GM19397 (cell line): ENCODE data around the gene RHOBTB3.

Experiments
- ATAC-seq: cut with Tn5 transposase; IDR thresholded peaks from one replicate; pipeline ENCODE4 v1.9.1; 2021; ENCODE audit warnings: mild to moderate bottlenecking, moderate library complexity; ENCODE audit not compliant: unreplicated experiment

RHOBTB3 gene

GRCh38 chr5:95762652-95763041 lies 31.5 kb downstream of the RHOBTB3 start:
- no peak for ATAC-seq

- no peak for ATAC-seq
Measured at GRCh38 chr5:95763941-95764340, 32.8 kb downstream of the RHOBTB3 start.

- ATAC-seq: no peak
Measured at GRCh38 chr5:95768731-95769130, 37.6 kb downstream of the RHOBTB3 start.

- ATAC-seq: no peak
Measured at GRCh38 chr5:95770830-95771708, 39.9 kb downstream of the RHOBTB3 start.

- ATAC-seq: no peak
Measured at GRCh38 chr5:95771892-95772291, 40.8 kb downstream of the RHOBTB3 start.

- no peak for ATAC-seq
Measured at GRCh38 chr5:95773335-95774059, 42.4 kb downstream of the RHOBTB3 start.

- ATAC-seq: no peak
Measured at GRCh38 chr5:95777441-95777840, 46.3 kb downstream of the RHOBTB3 start.

- no peak for ATAC-seq
Measured at GRCh38 chr5:95778713-95779436, 47.7 kb downstream of the RHOBTB3 start.

GRCh38 chr5:95779611-95780010 lies 48.5 kb downstream of the RHOBTB3 start:
- ATAC-seq: no peak

GRCh38 chr5:95780597-95780996 lies 49.5 kb downstream of the RHOBTB3 start:
- ATAC-seq: peak; percentile 21

- ATAC-seq: peak; percentile 90
Measured at GRCh38 chr5:95781101-95781583, 50.0 kb downstream of the RHOBTB3 start.

- ATAC-seq: no peak
Measured at GRCh38 chr5:95782181-95782580, 51.0 kb downstream of the RHOBTB3 start.

- ATAC-seq: no peak
Measured at GRCh38 chr5:95783661-95784060, 52.5 kb downstream of the RHOBTB3 start.

- ATAC-seq: no peak
Measured at GRCh38 chr5:95784514-95785302, 53.6 kb downstream of the RHOBTB3 start.

GRCh38 chr5:95786821-95787418 lies 55.8 kb downstream of the RHOBTB3 start:
- ATAC-seq: no peak

GRCh38 chr5:95788493-95788892 lies 57.4 kb downstream of the RHOBTB3 start:
- no peak for ATAC-seq

- no peak for ATAC-seq
Measured at GRCh38 chr5:95791751-95792150, 60.6 kb downstream of the RHOBTB3 start.

- no peak for ATAC-seq
Measured at GRCh38 chr5:95794070-95794516, 63.0 kb downstream of the RHOBTB3 start.

GRCh38 chr5:95797301-95797700 lies 66.2 kb downstream of the RHOBTB3 start:
- ATAC-seq: no peak

- no peak for ATAC-seq
Measured at GRCh38 chr5:95798048-95798447, 66.9 kb downstream of the RHOBTB3 start.
